UCSD-AML1 (cell line): ENCODE measurements around the gene PDGFD.

ENCODE experiments used
- DNase-seq: peaks from one replicate; lab custom pipeline; 2025; ENCODE audit not compliant: unreplicated experiment; lab: John Stamatoyannopoulos, UW

PDGFD gene

DNA sequence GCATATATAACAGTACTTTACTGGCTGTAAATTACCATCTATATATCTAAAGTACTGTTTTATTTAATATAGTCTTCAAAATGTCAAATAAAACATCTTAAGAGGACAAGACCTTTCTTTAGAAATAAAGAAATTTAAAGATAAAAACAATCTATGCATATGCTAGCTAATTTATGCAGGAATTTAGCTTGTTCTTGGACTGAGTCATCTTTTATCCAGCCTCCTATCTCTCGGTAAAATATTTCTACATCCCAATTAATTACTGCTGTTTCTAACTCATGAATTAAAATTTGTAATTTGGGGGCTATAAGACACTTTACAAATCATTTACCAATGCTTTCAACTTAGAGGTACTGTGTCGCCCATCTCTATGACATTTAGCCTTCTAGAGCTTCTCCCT, 200.3 kb downstream of the PDGFD start:
- DNase-seq: no peak

DNA sequence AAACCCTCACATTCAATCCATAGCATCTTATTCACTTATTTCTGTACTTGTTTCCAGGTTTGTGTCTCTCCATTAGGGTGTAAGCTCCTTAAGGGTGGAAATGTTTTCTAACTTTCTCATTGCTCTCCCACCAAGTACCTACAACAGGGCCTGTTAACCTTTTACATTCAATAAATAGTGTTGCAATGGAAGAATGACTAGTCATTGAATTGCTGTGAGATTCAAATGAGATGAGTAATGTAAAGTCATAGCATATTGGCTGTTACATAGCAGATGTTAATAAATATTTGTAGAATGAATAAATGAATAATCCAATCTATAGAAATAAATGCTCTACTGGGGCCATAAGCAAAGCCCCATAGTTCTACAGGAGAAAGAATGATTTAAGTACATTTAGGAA, 202.9 kb downstream of the PDGFD start:
- DNase-seq: no peak

DNA sequence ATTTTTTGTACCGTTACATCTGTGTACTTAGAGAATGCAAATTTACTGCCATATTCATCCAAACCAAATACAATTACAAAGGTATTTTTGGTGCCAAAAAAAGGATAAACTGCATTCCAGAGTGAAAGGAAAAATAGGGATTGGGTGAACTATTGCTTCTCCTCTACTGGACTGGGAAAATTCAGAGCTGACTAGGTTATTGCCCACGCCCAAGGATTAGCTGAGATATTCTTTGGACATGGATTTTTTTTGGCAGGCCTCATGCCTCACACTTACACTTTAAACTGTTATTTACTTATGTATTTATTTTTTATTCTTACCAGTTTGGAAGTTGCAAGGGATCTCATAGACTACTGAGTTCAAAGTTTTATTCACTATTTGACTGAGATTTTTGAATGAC, 203.8 kb downstream of the PDGFD start:
- DNase-seq: no peak

DNA sequence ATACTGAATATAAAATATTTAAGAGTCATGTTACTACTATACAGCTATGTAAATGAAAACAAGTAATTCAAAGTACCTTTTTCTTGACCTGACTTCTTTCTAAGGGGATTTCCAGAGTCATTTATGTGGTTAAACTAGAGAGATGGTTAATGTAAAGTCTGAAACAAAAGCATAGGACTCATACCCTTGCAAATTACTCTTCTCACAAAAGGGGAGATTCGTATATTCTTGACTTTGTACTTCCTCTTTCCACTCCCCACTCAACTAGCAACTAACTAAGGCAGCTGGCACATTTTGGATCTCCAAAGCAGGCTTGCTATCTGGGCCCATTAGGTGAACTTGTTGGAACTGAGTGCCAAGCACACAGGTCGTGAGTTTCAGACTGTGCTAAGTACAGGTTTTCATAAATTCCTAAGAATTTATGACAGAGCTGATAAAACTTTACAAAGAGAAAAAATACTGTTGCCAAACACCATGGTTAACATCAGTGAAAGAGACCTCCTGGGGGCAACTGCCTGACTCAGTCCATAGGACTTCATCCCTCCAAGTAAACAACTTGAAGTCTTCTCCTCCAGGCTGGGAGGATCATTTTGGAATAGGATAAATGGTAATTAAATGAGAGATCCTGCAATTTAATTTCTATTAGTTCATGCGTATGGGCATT, 204.5 kb downstream of the PDGFD start:
- no peak for DNase-seq

DNA sequence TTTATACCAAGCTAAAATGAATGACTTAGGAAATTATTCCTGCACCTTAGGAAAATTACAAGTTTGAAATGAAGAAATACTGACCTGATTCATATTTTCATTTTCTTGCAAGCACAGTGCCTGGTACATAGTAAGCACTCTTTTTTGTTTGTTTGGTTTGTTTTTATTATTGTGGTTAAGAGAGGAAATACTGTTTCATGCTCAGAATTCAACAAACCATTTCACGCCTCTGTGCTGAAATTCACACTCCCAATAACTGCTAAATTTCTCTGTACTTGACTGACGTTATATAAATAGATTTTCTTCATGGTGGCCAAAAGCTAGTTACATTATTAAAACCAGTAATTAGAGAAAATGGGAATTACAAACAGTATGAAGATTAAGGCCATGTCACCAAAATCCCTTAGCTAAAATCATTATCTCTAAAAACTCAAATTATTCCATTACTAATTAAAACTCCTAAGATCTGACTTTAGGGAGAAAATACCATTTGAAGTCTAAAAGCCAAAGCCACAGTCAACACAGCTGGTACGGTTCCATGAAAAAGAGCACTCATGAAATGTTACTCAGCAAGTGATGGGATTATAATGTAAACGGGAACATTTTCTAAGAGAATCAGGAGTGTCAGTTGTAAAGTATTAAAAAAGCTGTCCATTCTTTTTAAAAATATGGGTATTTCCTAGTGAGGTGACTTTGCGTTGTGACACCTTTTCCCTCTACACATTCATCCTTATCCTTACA, 205.3 kb downstream of the PDGFD start:
- no peak for DNase-seq

DNA sequence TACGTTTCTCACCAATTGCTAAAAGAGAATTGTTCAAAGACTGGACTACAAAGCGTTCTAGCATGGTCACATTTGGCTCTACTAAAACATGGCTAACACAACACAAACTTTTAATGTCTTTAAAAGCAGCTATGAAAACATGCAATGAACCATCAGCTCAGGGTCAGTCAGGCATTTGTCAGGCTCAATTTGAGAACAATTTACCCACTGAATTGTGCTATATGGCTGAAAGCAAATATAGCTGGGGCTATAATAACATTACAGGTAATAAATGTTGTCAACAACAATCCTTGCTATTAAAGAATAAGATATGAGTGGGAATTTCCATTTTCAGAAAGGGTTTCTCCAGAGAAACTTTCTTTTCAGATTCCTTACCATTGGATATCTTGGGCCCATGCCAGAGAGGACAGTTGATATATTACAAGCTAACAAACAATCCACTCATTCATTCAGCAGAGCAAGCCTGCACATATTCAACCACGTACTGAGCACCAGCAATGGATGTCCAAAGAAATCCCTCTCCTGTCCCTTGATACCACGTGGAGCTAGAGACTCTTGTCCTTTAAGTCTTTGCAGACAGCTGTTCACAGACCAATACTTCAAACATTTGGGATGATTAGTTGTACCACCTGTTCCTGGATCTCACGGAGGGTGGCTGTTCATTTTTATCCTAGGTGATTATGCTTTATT, 210.0 kb downstream of the PDGFD start:
- DNase-seq: no peak

DNA sequence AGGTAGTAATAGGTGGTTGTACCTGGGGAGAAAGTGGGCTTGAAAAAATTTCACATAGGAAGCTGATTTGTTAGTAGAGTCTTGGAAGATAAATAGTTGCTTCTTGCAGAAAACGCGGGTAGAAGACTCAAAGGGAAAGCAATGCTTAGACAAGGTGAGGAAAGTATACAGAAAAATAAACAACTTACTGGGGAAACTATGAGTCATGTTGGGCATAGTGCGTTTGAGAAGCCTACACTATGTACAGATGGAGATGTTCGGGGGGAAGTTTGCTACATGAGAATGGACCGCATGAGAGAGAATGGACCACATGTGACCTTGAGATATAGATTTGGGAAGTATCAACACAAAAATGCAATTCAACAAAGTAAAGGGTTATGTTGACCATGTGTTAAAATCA, 214.2 kb downstream of the PDGFD start:
- DNase-seq: no peak

DNA sequence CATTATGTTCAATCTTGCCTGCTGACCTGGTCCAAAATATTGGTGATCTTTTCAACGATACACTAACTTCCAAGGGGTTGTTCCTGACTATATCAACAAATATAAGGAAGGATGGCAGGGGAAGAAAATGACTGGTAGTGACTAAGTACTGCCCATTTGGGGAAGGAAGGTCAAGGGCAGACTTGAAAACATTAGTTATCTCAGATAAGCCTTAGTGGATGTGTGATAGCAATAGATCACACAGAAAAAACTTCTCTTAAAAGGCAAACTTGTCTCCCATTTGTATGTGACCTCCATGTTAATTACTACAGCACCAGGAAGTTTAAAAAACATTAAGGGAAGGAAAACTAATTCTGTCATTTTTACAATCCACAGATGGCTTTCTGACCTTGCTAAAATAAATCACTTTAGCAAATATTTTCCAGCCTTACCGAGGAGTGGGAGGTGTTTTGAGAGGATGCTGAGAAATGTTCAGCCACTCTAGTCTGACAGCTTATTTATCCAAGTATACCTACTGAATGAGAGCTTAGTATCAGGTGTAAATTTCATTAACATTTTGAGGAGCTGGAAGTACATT, 215.7 kb downstream of the PDGFD start:
- no peak for DNase-seq

DNA sequence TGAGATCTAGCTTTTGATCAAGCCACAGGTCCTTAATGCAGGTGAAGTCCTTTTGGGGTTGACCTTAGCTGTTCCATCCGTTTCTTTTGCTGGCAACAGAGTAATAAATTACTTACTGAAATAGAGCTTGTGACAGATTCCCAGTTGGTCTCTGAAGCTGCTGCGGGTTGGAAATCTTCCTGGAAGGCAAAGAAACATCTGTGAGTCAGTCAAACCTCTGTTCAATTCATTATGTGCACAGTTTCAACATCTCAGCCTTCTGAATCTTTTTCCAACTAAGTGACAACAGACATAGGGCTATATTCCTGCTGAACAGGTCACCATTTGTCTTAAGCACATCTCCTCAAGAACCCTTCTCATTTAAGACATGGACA, 216.4 kb downstream of the PDGFD start:
- no peak for DNase-seq

DNA sequence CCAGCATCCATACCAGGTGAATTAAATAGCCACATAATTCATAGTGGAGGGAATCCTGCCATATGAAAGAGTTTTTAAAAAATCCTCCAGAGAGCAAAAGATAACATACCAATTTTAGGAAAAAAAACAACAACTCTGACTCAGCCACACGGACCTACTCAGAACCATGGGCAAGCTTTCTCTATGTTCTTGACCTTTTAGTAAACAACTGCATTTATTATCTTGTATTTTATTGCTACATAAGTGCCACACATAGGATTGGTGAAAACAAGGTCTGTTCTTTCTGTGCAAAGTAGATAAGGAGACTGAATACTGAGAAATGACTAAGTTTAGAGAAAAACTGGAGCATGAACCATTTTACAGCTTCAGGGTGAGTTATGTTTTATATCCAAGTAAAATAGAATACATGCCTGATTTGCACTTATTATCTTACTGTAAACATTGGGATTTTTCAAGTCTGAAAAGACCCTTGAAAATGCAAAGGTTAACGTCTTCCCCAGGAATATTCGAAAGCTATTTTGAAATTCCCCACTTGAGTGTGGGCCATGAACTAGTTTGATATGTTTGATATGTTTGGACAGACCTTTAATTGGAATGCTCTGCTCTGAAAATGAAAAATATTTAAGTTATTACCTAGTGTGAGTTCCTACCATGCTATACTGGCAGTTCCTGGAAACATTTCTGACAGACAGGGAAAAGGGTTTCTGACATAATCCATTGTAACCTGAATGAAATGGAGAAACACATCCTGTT, 217.0 kb downstream of the PDGFD start:
- no peak for DNase-seq

DNA sequence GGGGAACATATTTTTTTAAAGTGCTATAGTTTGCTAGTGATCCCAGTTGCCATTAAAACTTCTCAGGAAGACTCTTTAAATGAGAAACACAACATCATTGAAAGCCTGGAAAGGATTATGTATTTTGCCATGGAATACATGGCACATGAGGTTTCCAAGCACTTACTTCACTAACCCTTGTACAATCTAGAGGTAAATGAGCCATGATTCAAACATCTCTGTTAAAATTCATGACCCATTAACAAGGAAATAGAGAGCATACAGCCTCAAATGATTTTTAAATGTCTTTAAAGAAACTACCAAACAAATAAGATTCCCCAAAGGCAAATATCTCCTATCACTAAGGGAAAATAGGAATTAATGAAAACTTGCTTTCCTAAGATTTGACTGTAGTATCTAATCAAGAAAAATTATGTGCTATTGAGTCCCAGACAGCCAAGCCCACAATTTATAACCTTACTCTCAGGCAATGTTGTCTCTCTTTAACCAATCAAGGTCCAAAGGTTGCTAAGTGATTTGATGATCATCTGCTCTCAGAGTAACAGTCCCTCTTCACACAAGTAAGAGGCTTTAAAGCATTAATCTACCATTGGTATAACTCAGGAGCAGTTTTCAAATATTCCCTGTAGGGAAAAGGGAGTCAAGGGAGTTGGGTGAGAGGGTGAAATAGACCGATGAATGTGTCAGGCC, 219.6 kb downstream of the PDGFD start:
- no peak for DNase-seq

DNA sequence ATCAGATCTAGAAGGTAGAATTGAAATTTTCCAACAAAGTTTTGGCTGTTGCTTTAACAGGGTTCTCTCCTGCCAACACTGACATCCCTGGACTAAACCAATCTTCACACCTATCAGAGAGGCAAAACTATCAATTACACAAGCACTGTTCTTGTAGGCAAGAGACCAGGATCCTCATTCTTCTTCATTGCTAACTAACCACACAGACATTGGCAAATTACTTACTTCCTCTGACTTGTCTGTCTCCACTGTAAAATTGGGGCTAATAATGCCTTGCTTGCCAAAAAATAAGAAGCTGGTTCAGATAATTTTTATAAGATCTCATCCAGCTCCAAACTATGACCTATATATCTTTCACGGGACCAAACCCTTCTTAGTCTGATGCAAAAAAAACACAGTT, 221.3 kb downstream of the PDGFD start:
- no peak for DNase-seq

DNA sequence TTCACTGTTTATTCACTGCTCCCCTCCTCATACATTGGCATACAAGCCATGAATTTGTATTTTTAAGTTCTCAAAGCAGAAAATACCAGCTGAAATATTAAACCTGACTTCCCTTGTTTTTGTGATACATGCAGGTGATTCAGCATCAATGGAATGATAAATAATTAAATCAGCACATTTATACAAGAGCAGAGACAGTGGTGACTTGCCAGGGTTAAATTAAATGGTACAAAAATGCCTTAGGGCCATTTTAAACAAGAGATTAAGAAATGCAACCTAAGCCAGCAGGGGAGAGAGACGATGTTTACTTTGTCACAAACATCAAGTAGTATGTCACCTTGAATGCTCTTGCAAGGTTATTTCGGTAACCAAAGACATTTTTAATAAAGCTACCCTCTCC, 223.4 kb downstream of the PDGFD start:
- no peak for DNase-seq

DNA sequence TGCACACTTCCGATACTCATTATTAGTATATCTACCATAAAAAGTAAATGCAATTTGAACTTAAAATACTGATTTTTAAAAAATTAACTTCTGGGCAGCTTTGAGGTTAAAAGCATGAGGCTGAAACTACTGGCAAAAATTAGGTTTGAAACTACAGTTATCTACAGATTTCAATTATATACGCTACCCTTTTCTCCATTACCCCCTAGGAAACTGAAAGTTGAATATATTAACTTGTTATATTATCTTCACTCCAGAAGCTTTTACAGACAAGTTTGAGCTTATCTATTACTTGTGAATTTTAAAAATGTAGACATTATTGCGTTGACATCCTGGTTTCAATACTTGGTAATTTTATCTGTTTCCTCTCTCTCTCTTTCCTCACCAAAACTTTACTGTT, 224.3 kb downstream of the PDGFD start:
- no peak for DNase-seq

DNA sequence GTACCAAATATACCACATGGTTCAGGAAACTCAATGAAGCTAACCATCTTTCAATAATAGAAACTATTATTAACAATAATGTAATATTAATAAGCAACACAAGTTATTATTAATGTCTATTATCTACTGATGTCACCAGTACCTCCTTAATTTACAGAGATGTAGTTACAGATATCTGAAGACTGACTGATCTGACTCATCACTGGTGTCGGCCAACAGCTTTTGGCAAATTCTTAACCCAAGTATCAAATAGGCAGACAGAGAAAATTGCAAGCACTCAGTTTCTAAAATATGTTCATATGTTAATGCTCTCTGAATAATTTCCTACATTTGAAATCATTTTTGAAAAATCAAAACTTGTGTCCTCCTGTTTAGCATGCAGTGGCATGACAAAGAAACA, 227.9 kb downstream of the PDGFD start:
- no peak for DNase-seq

DNA sequence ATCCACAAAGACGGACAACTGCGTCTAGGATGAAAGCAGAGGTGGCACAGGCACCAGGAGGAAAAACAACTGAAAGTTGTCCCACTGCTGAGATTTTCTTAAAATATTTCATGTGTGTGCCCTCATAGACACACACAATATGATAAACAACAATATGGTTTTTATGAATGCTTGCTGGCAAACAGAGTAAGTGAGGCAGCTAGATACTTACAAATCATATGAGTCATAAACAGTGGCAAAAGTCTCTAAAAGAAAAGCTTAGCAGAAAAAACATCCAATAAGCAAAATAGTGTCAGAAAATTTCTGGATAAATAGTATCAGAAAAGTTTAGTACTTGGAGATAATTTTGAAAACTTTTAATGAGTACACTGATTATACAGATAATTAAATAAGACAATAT, 228.7 kb downstream of the PDGFD start:
- DNase-seq: no peak

DNA sequence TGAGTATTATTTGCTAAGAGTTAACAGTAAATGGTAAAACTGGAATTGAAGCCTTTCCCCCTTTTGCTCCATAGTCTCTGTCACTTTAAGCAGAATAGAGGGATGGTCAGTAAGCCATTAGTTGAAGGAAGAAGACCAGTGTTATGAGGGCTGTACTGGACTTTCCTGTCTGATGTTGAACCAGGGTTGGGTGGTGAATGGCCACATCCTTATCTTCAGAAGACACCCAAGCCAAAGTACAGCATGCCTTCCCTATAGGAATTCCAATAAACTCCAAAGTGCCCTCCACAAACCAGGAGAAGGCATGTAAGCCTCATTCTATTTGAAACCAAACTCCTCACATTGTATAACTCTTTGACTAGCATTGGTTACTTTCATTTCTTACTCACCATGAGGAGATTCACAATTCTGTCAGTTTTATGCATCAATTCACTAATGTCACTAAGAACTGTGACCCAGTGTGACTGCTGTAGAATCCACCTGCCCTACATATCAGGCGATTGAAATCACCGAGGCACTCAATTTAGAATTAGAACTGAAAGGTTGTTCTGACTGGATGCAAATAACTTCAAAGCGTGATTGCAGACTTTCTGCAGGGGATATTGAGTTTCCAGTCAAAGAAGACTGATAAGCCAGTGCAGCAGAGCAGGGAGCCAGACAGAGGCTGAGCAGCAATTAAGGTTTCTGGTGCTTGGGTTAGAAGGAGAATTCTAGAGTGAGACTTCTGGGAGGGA, 234.6 kb downstream of the PDGFD start:
- no peak for DNase-seq

DNA sequence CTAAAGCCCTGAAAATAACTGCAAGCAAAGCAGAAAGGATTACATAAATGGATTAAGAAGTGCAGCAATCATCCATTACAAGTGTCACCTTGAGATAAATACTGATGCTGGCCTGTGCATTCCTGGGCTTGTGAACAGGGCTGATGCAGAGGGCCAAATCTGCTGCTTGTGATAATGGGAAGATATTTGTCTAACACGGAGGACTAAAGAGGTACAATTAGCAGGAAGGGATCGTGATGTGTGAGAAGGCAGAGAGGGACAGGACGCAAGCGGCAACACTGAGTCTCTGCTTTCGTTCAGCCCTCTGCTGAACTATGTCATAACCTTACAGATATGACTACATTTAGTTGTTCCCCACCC, 235.2 kb downstream of the PDGFD start:
- no peak for DNase-seq

DNA sequence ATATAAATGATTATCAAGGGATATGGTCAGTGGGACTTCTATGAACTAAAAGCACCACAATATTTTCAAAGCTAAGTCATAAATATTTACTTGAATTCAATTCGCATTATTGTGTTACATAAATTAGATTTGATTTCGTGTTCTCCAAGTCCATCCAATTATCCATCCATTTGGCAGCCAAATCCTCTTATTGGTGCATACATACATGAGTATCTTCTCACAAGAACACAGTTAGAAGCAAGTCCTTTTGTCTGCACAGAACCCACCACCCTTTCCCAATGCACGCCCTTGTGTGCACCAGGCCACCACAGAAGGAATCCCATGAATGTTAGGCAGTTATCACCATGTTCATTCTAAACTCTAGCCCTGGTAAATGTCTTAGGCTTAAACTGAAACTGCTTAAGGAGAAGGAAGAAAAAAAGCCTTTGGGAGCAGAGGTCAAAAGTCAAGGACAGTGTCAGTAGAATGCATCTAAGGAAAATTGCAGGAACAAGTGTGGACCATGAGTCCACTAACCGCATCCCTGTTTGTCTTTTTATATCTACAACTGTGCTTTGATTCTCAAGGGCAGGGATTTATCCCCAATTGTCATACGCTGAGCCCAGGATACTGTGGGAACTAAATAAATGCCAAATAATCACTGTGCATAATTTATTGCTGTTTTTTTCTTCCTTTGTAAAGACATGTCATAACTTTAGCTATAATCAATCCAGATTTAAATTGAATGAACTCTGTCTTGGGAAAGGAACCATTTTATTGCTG, 235.7 kb downstream of the PDGFD start:
- no peak for DNase-seq
